LNCaP clone FGC (cell line): ENCODE measurements around the gene KRT12.
"Not testable (repeated sequence)": the region's sequence is repeated elsewhere in the genome, so short reads cannot be mapped to it uniquely, and the experiment has no call there.

Source experiments
- DNase-seq: peaks from one replicate; pipeline ENCODE4 v3.0.0-alpha.2; 2011; ENCODE audit warnings: low read depth
- H3K4me3 ChIP-seq: 2 replicates; pipeline ENCODE4 v1.5.1; 2011; ENCODE audit warnings: mild to moderate bottlenecking, low read depth, low read length, control low read depth
- CTCF ChIP-seq: IDR thresholded peaks from 2 replicates; pipeline ENCODE4 v1.5.1; 2012; ENCODE audit warnings: mild to moderate bottlenecking; ENCODE audit not compliant: control insufficient read depth, insufficient read depth; ENCODE audit errors: extremely low read depth

Gene KRT12

GRCh38 chr17:40818733-40819527, 48.1 kb downstream of the KRT12 start:
- DNase-seq, result no peak
- H3K4me3 ChIP-seq, result peak overlapping the region; percentile 89
- no peak for TF ChIP-seq CTCF

- peak overlapping the region; percentile 89 for H3K4me3 ChIP-seq
- no peak for TF ChIP-seq CTCF
- no peak for DNase-seq
These were observed 48.7 kb downstream of the KRT12 start for GRCh38 chr17:40818343-40818732.

- H3K4me3 ChIP-seq, result no peak overlapping the region; the same call in 1 of the 2 replicates
- TF ChIP-seq CTCF, result no peak
- DNase-seq, result no peak
These were observed 49.8 kb downstream of the KRT12 start for GRCh38 chr17:40817103-40817682.

GRCh38 chr17:40816569-40816968, 50.5 kb downstream of the KRT12 start:
- no peak for TF ChIP-seq CTCF
- no peak for DNase-seq
- no peak overlapping the region for H3K4me3 ChIP-seq

GRCh38 chr17:40815381-40815780, 51.6 kb downstream of the KRT12 start:
- no peak for DNase-seq
- no peak overlapping the region for H3K4me3 ChIP-seq
- TF ChIP-seq CTCF, result no peak

- not testable (repeated sequence) for H3K4me3 ChIP-seq, DNase-seq
These were observed 52.4 kb downstream of the KRT12 start for GRCh38 chr17:40814657-40815056.

GRCh38 chr17:40813804-40814203, 53.2 kb downstream of the KRT12 start:
- no peak for DNase-seq
- no peak overlapping the region for H3K4me3 ChIP-seq
- TF ChIP-seq CTCF, result no peak
